ENCODE measurements around the gene TGFBR3.

GRCh38 chr1:91856996-91857395, 29.0 kb downstream of the TGFBR3 start:
- TF ChIP-seq POLR2A (IDR thresholded peaks at IDR 0.05; ENCODE audit: low read length) (no peak), GATA1 (IDR thresholded peaks at IDR 0.05; ENCODE audit: low read depth, low read length) (no peak)

Measured in erythroblast (primary cell).